HG02870 (cell line): Measurements from ENCODE around the gene COL27A1.

Experiments
- ATAC-seq: cut with Tn5 transposase; IDR thresholded peaks from one replicate; pipeline ENCODE4 v1.9.1; 2021; ENCODE audit warnings: mild to moderate bottlenecking, moderate library complexity; ENCODE audit not compliant: unreplicated experiment

The COL27A1 gene

GRCh38 chr9:114166103-114166470 lies 10.8 kb downstream of the COL27A1 start:
- no peak for ATAC-seq

GRCh38 chr9:114166614-114167572 lies 11.6 kb downstream of the COL27A1 start:
- ATAC-seq: no peak

DNA sequence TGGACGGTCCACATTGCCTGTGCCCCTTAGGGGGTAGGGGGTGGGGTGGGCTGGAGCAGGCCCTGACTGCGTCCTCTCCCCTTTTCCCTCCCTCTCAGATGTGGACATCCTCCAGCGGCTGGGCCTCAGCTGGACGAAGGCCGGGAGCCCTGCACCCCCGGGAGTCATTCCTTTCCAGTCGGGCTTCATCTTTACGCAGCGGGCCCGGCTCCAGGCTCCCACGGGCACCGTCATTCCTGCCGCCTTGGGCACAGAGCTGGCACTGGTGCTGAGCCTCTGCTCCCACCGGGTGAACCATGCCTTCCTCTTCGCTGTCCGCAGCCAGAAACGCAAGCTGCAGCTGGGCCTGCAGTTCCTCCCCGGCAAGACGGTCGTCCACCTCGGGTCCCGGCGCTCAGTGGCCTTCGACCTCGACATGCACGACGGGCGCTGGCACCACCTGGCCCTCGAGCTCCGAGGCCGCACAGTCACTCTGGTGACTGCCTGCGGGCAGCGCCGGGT lies 12.3 kb downstream of the COL27A1 start:
- ATAC-seq: no peak

DNA sequence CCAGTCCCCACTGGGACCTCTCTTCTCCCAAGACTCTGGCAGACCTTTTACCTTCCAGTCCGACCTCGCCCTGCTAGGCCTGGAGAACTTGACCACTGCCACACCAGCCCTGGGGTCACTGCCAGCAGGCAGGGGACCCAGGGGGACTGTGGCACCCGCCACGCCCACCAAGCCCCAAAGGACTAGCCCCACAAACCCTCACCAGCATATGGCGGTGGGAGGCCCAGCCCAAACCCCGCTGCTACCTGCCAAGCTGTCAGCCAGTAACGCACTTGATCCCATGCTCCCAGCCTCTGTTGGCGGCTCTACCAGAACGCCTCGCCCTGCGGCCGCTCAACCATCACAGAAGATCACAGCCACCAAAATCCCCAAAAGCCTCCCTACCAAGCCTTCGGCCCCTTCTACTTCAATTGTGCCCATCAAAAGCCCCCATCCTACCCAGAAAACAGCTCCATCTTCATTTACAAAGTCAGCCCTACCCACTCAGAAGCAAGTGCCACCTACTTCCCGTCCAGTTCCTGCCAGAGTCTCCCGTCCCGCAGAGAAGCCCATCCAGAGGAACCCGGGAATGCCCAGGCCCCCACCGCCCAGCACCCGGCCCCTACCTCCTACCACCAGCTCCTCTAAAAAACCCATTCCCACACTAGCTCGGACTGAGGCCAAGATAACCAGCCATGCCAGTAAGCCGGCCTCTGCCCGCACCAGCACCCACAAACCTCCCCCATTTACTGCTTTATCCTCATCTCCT lies 13.1 kb downstream of the COL27A1 start:
- no peak for ATAC-seq

DNA sequence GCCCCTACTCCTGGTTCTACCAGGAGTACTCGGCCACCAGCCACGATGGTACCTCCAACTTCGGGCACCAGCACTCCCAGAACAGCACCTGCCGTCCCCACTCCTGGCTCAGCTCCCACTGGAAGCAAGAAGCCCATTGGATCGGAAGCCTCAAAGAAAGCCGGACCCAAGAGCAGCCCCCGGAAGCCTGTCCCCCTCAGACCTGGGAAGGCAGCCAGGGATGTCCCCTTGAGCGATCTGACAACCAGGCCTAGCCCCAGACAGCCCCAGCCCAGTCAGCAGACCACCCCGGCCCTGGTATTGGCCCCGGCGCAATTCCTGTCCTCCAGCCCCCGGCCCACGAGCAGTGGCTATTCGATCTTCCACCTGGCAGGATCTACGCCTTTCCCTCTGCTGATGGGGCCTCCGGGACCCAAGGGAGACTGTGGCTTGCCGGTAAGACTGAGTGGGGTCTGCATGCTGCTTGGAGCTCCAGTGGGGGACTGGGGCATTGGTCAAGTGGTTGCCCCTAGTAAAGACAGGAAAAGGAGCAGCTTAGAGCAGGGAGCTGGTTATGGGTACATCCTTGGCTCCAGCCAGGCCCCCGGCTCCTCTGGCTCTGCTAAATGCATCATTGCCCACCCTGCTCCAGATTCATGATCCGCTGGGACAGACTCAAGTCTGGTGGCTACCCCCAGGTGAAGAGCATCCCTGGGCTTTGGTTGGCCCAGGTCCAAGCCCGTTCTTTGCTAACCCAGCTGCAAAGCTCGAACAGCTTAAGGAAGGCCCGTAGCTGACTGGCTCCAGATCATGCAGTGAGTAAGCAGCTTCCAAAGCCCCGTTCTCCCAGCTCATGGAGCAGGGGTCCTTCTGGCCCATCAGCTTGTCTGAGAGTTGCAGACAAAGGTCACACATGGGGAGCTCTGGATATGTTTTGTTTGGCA lies 14.0 kb downstream of the COL27A1 start:
- no peak for ATAC-seq

DNA sequence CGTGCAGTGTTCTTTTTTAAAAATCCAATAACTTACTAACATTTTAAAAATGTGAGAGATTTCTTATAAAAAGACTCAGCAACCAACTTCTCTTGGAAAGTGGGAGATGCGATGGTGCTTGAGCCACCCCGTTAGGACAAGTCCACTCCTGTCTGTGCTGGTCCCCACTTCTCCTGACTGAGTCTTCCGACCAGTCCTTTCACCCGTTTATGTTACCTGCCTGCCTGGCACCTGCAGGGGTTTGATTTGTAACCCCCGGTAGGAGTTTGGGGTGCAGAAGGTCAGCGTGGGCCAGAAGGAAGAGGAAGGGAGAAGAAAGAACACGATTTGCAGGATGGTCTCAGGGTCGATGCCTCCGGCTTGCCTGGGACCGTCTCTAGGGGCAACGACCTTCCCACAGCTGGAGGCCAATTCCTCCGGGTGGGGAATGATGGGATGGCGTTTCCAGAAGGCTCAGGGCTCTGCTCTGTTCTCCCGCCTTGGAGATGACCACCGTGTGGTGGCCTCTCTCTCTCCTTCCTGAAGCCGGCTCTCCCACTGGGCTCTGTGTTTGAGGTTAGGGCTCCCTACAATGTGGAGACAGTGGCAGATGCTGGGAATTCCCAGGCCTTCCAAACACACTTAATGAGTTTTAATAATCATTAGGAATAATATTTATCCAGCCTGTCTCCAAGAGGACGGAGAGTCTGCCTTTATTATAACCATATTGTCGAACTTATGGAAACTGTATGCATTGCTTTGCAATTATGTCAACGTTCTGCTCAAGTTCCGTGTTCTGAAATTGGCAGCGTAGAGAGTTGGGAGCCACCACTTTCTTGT lies 14.8 kb downstream of the COL27A1 start:
- ATAC-seq: no peak

DNA sequence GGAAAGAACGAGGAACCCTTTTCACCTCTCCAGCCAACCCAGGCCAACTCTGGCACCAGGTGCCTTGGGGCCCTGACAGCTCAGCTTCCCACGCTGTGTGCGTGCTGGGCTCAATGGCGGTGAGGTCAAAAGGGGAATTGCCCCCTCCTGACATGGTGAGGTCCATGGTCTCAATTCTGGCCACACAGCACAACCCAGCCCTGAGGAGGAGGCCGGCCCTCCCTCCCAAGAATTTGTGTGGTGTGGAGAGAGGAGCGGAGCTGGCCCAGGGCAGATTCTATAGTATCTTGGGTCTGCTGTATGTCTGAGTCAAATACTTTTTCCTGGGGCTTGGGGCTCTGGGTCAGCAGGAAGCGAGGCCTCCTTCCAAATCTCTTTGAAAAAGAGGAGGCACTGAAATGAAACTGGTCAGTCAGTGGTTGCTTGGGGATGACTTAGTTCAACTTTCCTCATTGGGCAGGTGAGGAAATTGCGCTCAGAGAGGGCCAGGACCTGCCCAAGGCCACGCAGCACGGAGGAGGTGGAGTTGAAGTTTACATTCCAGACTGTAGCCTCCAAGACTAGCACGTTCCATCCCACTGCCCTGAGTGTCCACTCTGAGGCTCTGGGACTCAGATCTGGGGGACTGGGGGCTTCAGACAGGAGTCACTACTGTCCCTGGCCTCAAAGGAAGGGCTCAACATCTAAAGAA lies 15.6 kb downstream of the COL27A1 start:
- no peak for ATAC-seq

DNA sequence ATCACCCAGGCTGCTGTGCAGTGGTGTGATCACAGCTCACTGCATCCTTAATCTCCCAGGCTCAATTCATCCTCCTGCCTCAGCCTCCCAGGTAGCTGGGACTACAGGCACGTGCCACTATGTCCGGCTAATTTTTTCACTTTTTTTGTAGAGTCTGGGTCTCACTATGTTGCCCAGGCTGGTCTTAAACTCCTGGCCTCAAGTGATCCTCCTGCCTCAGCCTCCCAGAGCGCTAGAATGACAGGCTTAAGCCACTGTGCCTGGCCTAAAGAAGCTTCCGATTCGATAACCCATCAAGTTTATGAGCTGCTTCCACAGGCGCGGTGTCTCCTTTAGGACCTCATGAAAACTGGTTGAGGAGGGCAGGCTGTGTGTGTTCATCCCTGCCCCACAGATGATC lies 16.2 kb downstream of the COL27A1 start:
- ATAC-seq: no peak

DNA sequence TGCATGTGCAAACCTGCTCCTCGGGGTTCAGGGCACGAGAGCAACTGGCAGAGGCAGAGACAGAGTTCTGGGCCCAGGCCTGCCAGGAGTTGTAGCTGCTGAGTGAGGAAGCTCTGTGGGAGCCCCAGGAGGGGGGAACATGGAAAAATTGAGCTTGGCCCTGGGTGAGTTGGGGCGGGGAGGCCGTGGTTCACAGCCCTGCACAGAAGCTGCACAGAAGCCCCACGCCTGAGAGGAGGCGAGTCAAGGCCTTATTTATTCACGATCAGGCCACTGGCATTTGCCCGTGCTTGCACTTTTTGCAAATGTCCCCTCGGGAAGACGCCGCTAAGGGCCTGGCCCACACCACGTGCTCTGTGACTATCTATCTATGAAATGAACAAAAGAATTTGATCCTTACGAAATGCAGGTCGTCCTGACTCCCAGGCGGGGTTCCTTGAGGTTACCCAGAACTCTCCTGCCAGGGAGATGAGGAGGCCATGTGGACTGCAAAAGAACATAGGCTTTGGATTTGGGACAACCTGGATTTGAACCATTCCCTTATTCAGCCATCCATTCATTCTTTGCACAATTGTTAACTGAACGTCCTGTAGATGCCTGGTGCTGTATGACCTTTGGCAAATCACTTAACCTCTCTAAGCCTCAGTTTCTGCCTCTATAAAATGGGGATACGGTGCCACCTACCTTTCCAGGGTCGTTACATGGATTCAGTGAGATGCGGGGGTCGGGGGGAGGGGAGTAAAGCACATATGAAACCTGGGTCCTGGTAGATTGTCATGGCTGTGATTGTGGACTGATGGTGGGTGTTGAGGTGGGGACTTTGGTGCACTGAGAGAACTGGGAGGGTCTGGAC lies 17.9 kb downstream of the COL27A1 start:
- ATAC-seq: no peak

- ATAC-seq: no peak
Measured at GRCh38 chr9:114174557-114174875, 19.2 kb downstream of the COL27A1 start.

GRCh38 chr9:114174876-114175771 lies 19.8 kb downstream of the COL27A1 start:
- ATAC-seq: no peak

GRCh38 chr9:114176624-114177291 lies 21.4 kb downstream of the COL27A1 start:
- ATAC-seq: no peak

DNA sequence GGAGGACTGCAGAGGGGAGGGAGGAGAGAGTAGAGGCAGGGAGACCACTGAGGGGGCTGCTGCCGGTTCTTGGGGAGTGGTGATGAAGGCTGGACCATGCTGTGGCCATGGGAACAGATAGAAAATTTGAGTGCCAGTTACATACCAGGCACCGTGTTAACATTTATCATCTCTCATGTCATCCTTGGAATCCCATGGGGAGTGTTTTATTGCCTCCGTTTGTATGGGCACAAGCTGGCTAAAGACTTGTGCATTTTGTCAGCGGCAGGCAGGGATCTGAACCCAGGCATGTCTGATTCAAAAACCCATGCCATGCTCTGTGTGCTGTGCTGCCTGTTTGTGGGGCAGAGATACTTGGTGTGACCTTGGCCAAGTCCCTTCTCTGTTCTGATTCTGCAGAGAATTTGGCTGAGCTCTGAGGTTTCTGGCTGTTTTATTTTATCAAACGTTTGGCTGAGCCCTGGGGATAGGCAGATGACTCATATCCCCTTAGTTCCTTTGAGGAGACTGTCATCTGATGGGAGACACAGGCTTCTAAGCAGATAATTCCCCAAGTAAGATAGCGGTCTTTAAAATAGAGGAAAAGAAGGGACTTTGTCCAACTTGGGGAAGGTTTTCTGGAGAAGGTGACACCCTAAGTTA lies 22.2 kb downstream of the COL27A1 start:
- ATAC-seq: no peak

- ATAC-seq: no peak
Measured at GRCh38 chr9:114178076-114178475, 22.7 kb downstream of the COL27A1 start.

- ATAC-seq: no peak
Measured at GRCh38 chr9:114178756-114179450, 23.6 kb downstream of the COL27A1 start.

GRCh38 chr9:114179516-114179915 lies 24.2 kb downstream of the COL27A1 start:
- no peak for ATAC-seq
